Common myeloid progenitor, CD34-positive (primary cell): ENCODE measurements around the gene TMEM240.

ENCODE experiments used
- CTCF ChIA-PET: fragments of 350-600 bp; sonication (Branson Sonifier 250); formaldehyde crosslinking; loops from one replicate; lab custom pipeline; 2021; ENCODE audit warnings: antibody characterized with exemption; lab: Charles Lee
- POLR2A ChIA-PET: fragments of 350-600 bp; sonication (Branson Sonifier 250); formaldehyde crosslinking; loops from one replicate; lab custom pipeline; 2021; ENCODE audit warnings: antibody characterized with exemption; lab: Charles Lee
- DNase-seq, 3 donors: peaks; one replicate each; pipeline versions ENCODE4 v3.0.0 to v3.0.0-alpha.2; 2013
- H3K27ac ChIP-seq, 2 experiments: 1 replicate in 1 of 2; 2 replicates in 1 of 2; pipeline ENCODE4 v1.7.0; 2013; ENCODE audit warnings: inconsistent platforms in 2 of 2, low read length in 2 of 2, mild to moderate bottlenecking in 2 of 2, low read depth in 1 of 2, moderate library complexity in 1 of 2; ENCODE audit not compliant: severe bottlenecking in 2 of 2, insufficient read depth in 1 of 2, poor library complexity in 1 of 2
- H3K27me3 ChIP-seq, 5 experiments: replicated peaks in 2 of 5; 1 replicate in 3 of 5; 2 replicates in 2 of 5; pipeline versions ENCODE4 v1.6.1 to v1.7.0; 2013; ENCODE audit warnings: low read length in 4 of 5, mild to moderate bottlenecking in 2 of 5, moderate library complexity in 2 of 5, inconsistent platforms in 1 of 5; ENCODE audit not compliant: insufficient read depth in 5 of 5, control insufficient read depth in 4 of 5
- H3K36me3 ChIP-seq, 4 experiments: 1 replicate in 2 of 4; 2 replicates in 2 of 4; pipeline versions ENCODE4 v1.6.1 to v1.7.0; 2013; ENCODE audit warnings: low read length in 3 of 4, control low read depth in 1 of 4, mild to moderate bottlenecking in 1 of 4; ENCODE audit not compliant: control insufficient read depth in 4 of 4, insufficient read depth in 4 of 4
- H3K4me1 ChIP-seq, 4 experiments: 1 replicate in 3 of 4; 2 replicates in 1 of 4; pipeline versions ENCODE4 v1.6.1 to v1.7.1; 2013; ENCODE audit warnings: low read length in 3 of 4, mild to moderate bottlenecking in 3 of 4, control low read depth in 1 of 4, inconsistent platforms in 1 of 4, moderate library complexity in 1 of 4; ENCODE audit not compliant: control insufficient read depth in 4 of 4, insufficient read depth in 4 of 4; ENCODE audit errors: control extremely low read depth in 1 of 4
- H3K4me3 ChIP-seq, 7 experiments: 1 replicate in 4 of 7; 2 replicates in 3 of 7; pipeline versions ENCODE4 v1.5.1 to v1.7.0; 2013; ENCODE audit warnings: mild to moderate bottlenecking in 7 of 7, low read length in 6 of 7, moderate library complexity in 6 of 7, inconsistent platforms in 2 of 7, low read depth in 2 of 7, control low read depth in 1 of 7; ENCODE audit not compliant: insufficient read depth in 4 of 7, control insufficient read depth in 1 of 7; ENCODE audit errors: extremely low read depth in 1 of 7
- H3K9me3 ChIP-seq, 5 experiments: 1 replicate in 4 of 5; 2 replicates in 1 of 5; pipeline versions ENCODE4 v1.6.1 to v1.7.1; 2013; ENCODE audit warnings: low read length in 4 of 5, mild to moderate bottlenecking in 2 of 5, inconsistent platforms in 1 of 5, low read depth in 1 of 5, moderate library complexity in 1 of 5; ENCODE audit not compliant: control insufficient read depth in 4 of 5, insufficient read depth in 2 of 5; ENCODE audit errors: control extremely low read depth in 1 of 5
- WGBS: methylation state at CpG from one replicate; pipeline ENCODE4 v1.1.5; 2013; ENCODE audit not compliant: insufficient coverage; 5-methylcytosine and 5-hydroxymethylcytosine counted together

TMEM240 gene

GRCh38 chr1:1547011-1547410 lies 6.6 kb upstream of the TMEM240 start:
- H3K4me3 ChIP-seq, result no peak overlapping the region
- no peaks in the 10 kb centered on the region for H3K4me1 ChIP-seq
- 98% methylated on average over 7 of the region's 9 CpGs for WGBS
- DNase-seq, result no peak
- CTCF ChIA-PET, result interaction anchor here (0.8 to 1.6 kb wide), 3 partner anchors 10 to 21 kb away, joined by 3 read pairs; no protein-coding TSS in a partner anchor
- peaks cover 0 to 55% (median 15%) of the 10 kb centered on the region in 4 experiments for H3K36me3 ChIP-seq
- POLR2A ChIA-PET, result no interaction called here
- no peak overlapping the region for H3K27ac ChIP-seq
- no peaks in the 10 kb centered on the region for H3K9me3 ChIP-seq
- H3K27me3 ChIP-seq, result no peaks in the 10 kb centered on the region

DNA sequence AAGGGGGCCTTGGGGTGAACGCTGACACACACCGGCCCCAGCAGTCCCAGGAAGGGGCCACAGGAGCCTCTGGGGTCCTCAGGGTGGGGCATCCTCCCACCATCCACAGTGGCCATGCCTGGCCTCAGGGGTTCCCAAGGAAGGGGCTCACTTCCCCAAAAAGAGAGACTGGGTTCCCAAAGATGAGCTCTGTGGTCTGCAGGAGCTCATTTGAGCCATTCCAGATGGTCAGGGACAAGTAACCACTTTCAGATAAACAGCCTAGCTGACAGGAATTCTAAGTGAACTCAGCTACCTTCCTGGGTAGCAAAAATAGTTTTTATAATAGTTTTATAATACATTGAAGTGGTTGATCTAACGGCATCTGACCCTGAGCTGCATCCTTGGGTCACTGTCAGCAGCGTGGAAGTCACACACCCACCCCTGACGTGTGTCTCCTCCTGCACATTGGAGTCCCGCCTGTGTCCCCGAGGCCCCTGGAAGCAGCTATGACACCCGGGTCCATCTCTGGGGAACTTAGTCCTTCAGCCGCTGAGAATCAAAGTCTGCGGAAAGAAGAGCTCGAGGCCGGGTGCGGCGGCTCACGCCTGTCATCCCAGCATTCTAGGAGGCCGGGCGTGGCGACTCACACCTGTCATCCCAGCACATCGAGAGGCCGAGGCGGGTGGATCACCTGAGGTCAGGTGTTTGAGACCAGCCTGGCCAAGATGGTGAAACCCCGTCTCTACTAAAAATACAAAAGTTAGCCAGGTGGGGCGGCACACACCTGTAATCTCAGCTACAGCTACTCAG lies 5.7 kb upstream of the TMEM240 start:
- Histone ChIP-seq H3K27me3 (no peaks in the 10 kb centered on the region), H3K9me3 (no peaks in the 10 kb centered on the region), H3K27ac (no peak overlapping the region), H3K4me1 (no peaks in the 10 kb centered on the region), H3K36me3 (peaks cover 0 to 56% (median 19%) of the 10 kb centered on the region in 4 experiments), H3K4me3 (no peak overlapping the region)
- POLR2A ChIA-PET, result no interaction called here
- no peak for DNase-seq
- CTCF ChIA-PET, result interaction anchor here (0.8 to 1.6 kb wide), 3 partner anchors 11 to 20 kb away, joined by 3 read pairs; no protein-coding TSS in a partner anchor
- 96% methylated on average over 20 of the region's 23 CpGs for WGBS

- Histone ChIP-seq H3K4me1 (peaks cover 0 to 6% (median 3%) of the 10 kb centered on the region in 4 experiments), H3K27me3 (peaks cover 0 to 1% (median 0%) of the 10 kb centered on the region in 5 experiments), H3K4me3 (no peak overlapping the region), H3K27ac (no peak overlapping the region), H3K9me3 (no peaks in the 10 kb centered on the region), H3K36me3 (peaks cover 0 to 59% (median 20%) of the 10 kb centered on the region in 4 experiments)
- ChIA-PET CTCF (no interaction called here), POLR2A (no interaction called here)
- WGBS, result 97% methylated on average over 9 of the region's 10 CpGs
- DNase-seq, result no peak
Observed at GRCh38 chr1:1544544-1544943, 4.1 kb upstream of the TMEM240 start.

- H3K9me3 ChIP-seq, result no peaks in the 10 kb centered on the region
- peaks cover 0 to 11% (median 4%) of the 10 kb centered on the region in 4 experiments for H3K4me1 ChIP-seq
- peaks cover 0 to 56% (median 20%) of the 10 kb centered on the region in 4 experiments for H3K36me3 ChIP-seq
- peaks cover 0 to 6% (median 0%) of the 10 kb centered on the region in 5 experiments for H3K27me3 ChIP-seq
- H3K27ac ChIP-seq, result no peak overlapping the region
- POLR2A ChIA-PET, result no interaction called here
- 98% methylated on average over 19 of the region's 19 CpGs for WGBS
- H3K4me3 ChIP-seq, result no peak overlapping the region
- CTCF ChIA-PET, result no interaction called here
- no peak for DNase-seq
Observed at GRCh38 chr1:1543706-1544099, 3.3 kb upstream of the TMEM240 start.

GRCh38 chr1:1542766-1543705 lies 2.6 kb upstream of the TMEM240 start:
- 94% methylated on average over 43 of the region's 45 CpGs for WGBS
- H3K4me1 ChIP-seq, result peaks cover 0 to 11% (median 4%) of the 10 kb centered on the region in 4 experiments
- peaks cover 0 to 53% (median 20%) of the 10 kb centered on the region in 4 experiments for H3K36me3 ChIP-seq
- H3K27me3 ChIP-seq, result peaks cover 0 to 6% (median 0%) of the 10 kb centered on the region in 5 experiments
- no peak overlapping the region for H3K4me3 ChIP-seq
- H3K27ac ChIP-seq, result no peak overlapping the region
- ChIA-PET POLR2A (no interaction called here), CTCF (interaction anchor here (1.0 to 2.5 kb wide), 3 partner anchors 8 to 39 kb away, joined by 3 to 8 read pairs (median 4); no protein-coding TSS in a partner anchor)
- peak in 1 of 3 donors; percentile 30 for DNase-seq
- no peaks in the 10 kb centered on the region for H3K9me3 ChIP-seq

- DNase-seq, result no peak
- no peaks in the 10 kb centered on the region for H3K9me3 ChIP-seq
- H3K4me3 ChIP-seq, result no peak overlapping the region
- POLR2A ChIA-PET, result no interaction called here
- peaks cover 0 to 11% (median 4%) of the 10 kb centered on the region in 4 experiments for H3K4me1 ChIP-seq
- peaks cover 0 to 46% (median 19%) of the 10 kb centered on the region in 4 experiments for H3K36me3 ChIP-seq
- 94% methylated on average over 35 of the region's 37 CpGs for WGBS
- H3K27ac ChIP-seq, result no peak overlapping the region
- H3K27me3 ChIP-seq, result peaks cover 0 to 6% (median 0%) of the 10 kb centered on the region in 5 experiments
- CTCF ChIA-PET, result interaction anchor here (1.0 to 2.5 kb wide), 4 partner anchors 9 to 38 kb away, joined by 3 to 8 read pairs (median 4); no protein-coding TSS in a partner anchor
Observed at GRCh38 chr1:1541956-1542765, 1.7 kb upstream of the TMEM240 start.
